ENCODE results near the gene MCOLN3.

MCOLN3 gene

GRCh38 chr1:85048296-85049064 lies at the start of gene MCOLN3:
TSS of gene MCOLN3 (minus strand) at chr1:85048500. CDS start at chr1:85045360, 3,140 bp downstream.
- DNase-seq, result no peak

GRCh38 chr1:85093644-85094043 lies 45.3 kb upstream of the MCOLN3 start:
- DNase-seq, result no peak

- no peak for DNase-seq
Measured at GRCh38 chr1:85091671-85092280, 43.5 kb upstream of the MCOLN3 start.

GRCh38 chr1:85090225-85090624 lies 41.9 kb upstream of the MCOLN3 start:
- DNase-seq, result no peak

GRCh38 chr1:85089203-85089602 lies 40.9 kb upstream of the MCOLN3 start:
- DNase-seq, result no peak

GRCh38 chr1:85088408-85088784 lies 40.1 kb upstream of the MCOLN3 start:
- no peak for DNase-seq

GRCh38 chr1:85087659-85088407 lies 39.5 kb upstream of the MCOLN3 start:
- no peak for DNase-seq

GRCh38 chr1:85085417-85085816 lies 37.1 kb upstream of the MCOLN3 start:
- no peak for DNase-seq

GRCh38 chr1:85078903-85079302 lies 30.6 kb upstream of the MCOLN3 start:
- no peak for DNase-seq

GRCh38 chr1:85074365-85074964 lies 26.2 kb upstream of the MCOLN3 start:
- no peak for DNase-seq

GRCh38 chr1:85070972-85071492 lies 22.7 kb upstream of the MCOLN3 start:
- no peak for DNase-seq

- DNase-seq, result no peak
Measured at GRCh38 chr1:85068846-85069245, 20.5 kb upstream of the MCOLN3 start.

- DNase-seq, result no peak
Measured at GRCh38 chr1:85065550-85065949, 17.2 kb upstream of the MCOLN3 start.

GRCh38 chr1:85062425-85063026 lies 14.2 kb upstream of the MCOLN3 start:
- no peak for DNase-seq

GRCh38 chr1:85061711-85062424 lies 13.6 kb upstream of the MCOLN3 start:
- DNase-seq, result peak; percentile 76 to 91

GRCh38 chr1:85060038-85060437 lies 11.7 kb upstream of the MCOLN3 start:
- DNase-seq, result no peak

- DNase-seq, result no peak
Measured at GRCh38 chr1:85059563-85059962, 11.3 kb upstream of the MCOLN3 start.

GRCh38 chr1:85058786-85059185 lies 10.5 kb upstream of the MCOLN3 start:
- DNase-seq, result no peak

GRCh38 chr1:85058311-85058710 lies 10.0 kb upstream of the MCOLN3 start:
- no peak for DNase-seq

GRCh38 chr1:85054664-85055063 lies 6.4 kb upstream of the MCOLN3 start:
- DNase-seq, result no peak

GRCh38 chr1:85049735-85050166 lies 1.5 kb upstream of the MCOLN3 start:
- no peak for DNase-seq

Measured in hippocampal formation (tissue), 2 donors.